ENCODE data around the gene LRRK2. TPM values are rescaled to one million over a fixed set of nuclear protein-coding genes. Genes with fewer than 3 reads are reported as not detected.

LRRK2 gene
- total and polyA plus RNA-seq, 10 donors, result 7.7 to 106 (median 51.7) TPM

DNA sequence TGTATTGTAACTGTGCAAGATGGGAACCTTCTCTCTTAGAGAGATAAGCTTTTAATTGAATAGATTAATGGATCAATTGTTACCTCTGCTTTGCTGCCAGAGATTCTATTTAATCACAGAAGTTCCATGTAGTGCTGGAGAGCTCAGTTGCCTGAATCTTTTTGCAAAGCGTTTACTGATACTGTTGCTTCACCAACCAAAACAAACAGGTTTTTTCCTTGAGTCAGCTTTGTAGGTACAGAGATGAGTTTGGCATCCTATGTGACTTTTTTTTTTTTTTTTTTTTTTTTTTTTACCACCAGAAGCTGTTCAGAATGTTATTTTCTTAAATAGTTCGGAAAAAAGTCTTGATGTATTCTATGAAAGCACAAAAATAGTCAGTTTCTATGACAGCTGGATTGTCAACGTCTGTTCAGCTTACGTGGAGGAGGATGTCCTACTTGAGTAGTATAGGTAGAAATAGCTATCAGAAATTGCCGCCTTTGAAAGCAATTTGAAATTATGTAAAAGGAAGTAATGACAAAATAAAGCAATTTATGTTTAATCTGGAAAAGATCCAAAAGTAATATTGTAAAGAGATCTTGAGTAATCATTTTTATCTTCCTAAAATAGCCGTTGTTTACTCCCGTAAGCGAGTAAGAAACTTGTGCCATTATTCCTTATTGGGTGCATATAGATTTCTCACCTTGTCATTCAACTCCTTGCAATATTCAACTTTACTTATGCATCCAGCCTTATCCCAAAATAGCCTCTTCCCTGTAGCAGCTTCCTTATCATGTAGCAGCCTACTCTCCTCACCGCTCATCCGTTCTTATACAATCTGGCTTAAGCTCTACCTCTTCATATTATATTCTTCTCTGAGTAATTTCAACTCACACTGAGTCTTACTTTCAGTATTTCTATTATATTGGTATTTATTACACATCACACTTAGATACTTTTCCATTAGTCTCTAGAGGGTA lies 5.2 kb downstream of the LRRK2 start:
- Histone ChIP-seq H3K27ac (peak overlapping the region in 6 of 8 donors; percentile 3 to 99 (median 96)), H3K4me3 (peak overlapping the region in 1 of 8 donors; percentile 28), H3K27me3 (replicated peaks in 1 of 7) (no peaks in the 10 kb centered on the region), H3K36me3 (peaks cover 0 to 33% (median 4%) of the 10 kb centered on the region in 6 donors), H3K4me1 (peaks cover 8 to 90% (median 54%) of the 10 kb centered on the region in 6 donors), H3K9me3 (peaks cover 0 to 4% (median 0%) of the 10 kb centered on the region in 8 donors)
- intact Hi-C loops (cut with DNase I; ENCODE audit: low total_unique reads), result no loop called here
- no peak for TF ChIP-seq POLR2AphosphoS5 (IDR thresholded peaks at IDR 0.05)
- TF ChIP-seq POLR2A (IDR thresholded peaks at IDR 0.05), result no peak
- no peak for TF ChIP-seq CTCF (IDR thresholded peaks at IDR 0.05 in 8 of 11, conservative IDR thresholded peaks at IDR 0.05 in 3 of 11)
- DNase-seq, result no peak
- WGBS, 5 donors, result 61 to 73% (median 65%) methylated on average over 10 of the region's 10 CpGs

GRCh38 chr12:40232602-40233001 lies 7.8 kb downstream of the LRRK2 start:
- peaks cover 0 to 58% (median 9%) of the 10 kb centered on the region in 6 donors for H3K36me3 ChIP-seq
- H3K4me1 ChIP-seq, result peaks cover 0 to 63% (median 32%) of the 10 kb centered on the region in 6 donors
- no peak overlapping the region for H3K4me3 ChIP-seq
- DNase-seq, result no peak
- H3K27me3 ChIP-seq (replicated peaks in 1 of 7), result no peaks in the 10 kb centered on the region
- intact Hi-C loops (cut with DNase I; ENCODE audit: low total_unique reads), result no loop called here
- TF ChIP-seq POLR2A (IDR thresholded peaks at IDR 0.05), result no peak
- no peak for TF ChIP-seq POLR2AphosphoS5 (IDR thresholded peaks at IDR 0.05)
- H3K9me3 ChIP-seq, result peaks cover 0 to 1% (median 0%) of the 10 kb centered on the region in 8 donors
- 48 to 68% (median 52%) methylated on average over 1 of the region's 1 CpG for WGBS, 5 donors
- peak overlapping the region in 4 of 8 donors; percentile 26 to 42 (median 34) for H3K27ac ChIP-seq

- intact Hi-C loops (cut with DNase I; ENCODE audit: low total_unique reads), result no loop called here
- Histone ChIP-seq H3K27me3 (replicated peaks in 1 of 7) (no peaks in the 10 kb centered on the region), H3K36me3 (peaks cover 0 to 70% (median 9%) of the 10 kb centered on the region in 6 donors), H3K27ac (peak overlapping the region in 2 of 8 donors; percentile 10 to 42), H3K4me3 (no peak overlapping the region), H3K9me3 (no peaks in the 10 kb centered on the region), H3K4me1 (peaks cover 4 to 63% (median 30%) of the 10 kb centered on the region in 6 donors)
- TF ChIP-seq POLR2A (IDR thresholded peaks at IDR 0.05) (no peak), POLR2AphosphoS5 (IDR thresholded peaks at IDR 0.05) (no peak), CTCF (IDR thresholded peaks at IDR 0.05 in 8 of 11, conservative IDR thresholded peaks at IDR 0.05 in 3 of 11) (no peak)
- DNase-seq, result no peak
- 86 to 90% (median 88%) methylated on average over 3 of the region's 3 CpGs for WGBS, 5 donors
These were observed 9.1 kb downstream of the LRRK2 start for GRCh38 chr12:40233741-40234367.

DNA sequence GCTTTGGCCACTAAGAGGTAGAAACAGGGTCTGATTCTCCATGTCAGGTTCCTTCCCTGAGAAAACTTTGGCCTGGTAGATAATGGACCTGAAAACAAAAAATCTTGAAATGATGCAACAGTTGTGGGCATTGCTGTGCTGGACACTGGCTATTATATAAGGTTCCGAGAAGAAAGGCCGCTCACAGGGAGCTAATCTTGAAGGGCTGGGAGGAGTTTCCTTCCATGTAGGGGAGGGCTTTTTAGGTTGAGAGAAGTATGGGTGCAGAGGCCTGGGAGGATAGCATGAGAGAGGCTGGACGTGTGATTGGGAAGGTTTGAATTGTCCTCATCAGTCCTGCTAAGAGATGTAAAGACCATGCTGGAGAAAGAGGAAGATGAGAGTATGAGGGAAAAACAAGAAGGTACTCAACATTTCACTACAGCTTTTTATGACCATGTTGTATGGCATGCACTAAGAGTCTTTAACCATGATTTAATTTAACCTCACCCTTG lies 11.6 kb downstream of the LRRK2 start:
- Histone ChIP-seq H3K9me3 (no peaks in the 10 kb centered on the region), H3K36me3 (peaks cover 0 to 96% (median 12%) of the 10 kb centered on the region in 6 donors), H3K27ac (no peak overlapping the region), H3K4me1 (peaks cover under 1 to 51% (median 23%) of the 10 kb centered on the region in 6 donors), H3K4me3 (no peak overlapping the region), H3K27me3 (replicated peaks in 1 of 7) (no peaks in the 10 kb centered on the region)
- intact Hi-C loops (cut with DNase I; ENCODE audit: low total_unique reads), result no loop called here
- TF ChIP-seq CTCF (IDR thresholded peaks at IDR 0.05 in 8 of 11, conservative IDR thresholded peaks at IDR 0.05 in 3 of 11), result no peak
- DNase-seq, result no peak
- 83 to 94% (median 89%) methylated on average over 3 of the region's 3 CpGs for WGBS, 5 donors

Data from spleen (tissue), 11 donors.